HT1080 (cell line): ENCODE measurements around the gene FYCO1. TPM values are rescaled to one million over a fixed set of nuclear protein-coding genes. Genes with fewer than 3 reads are reported as not detected.
"Not testable (repeated sequence)": the region's sequence is repeated elsewhere in the genome, so short reads cannot be mapped to it uniquely, and the experiment has no call there.

ENCODE experiments used
- DNase-seq: peaks from one replicate; pipeline ENCODE4 v3.0.0-alpha.2; 2015; ENCODE audit warnings: low read depth
- total RNA-seq: library from RNA; depleted of rRNA; stranded (reverse); fragments of >200 nt; shearing (Covaris generic); gene quantifications from 2 replicates; pipeline ENCODE4 v1.2.3, GENCODE V29; 2014

The FYCO1 gene
- total RNA-seq, 1 experiment from 2014 or later = 10.3 TPM

DNA sequence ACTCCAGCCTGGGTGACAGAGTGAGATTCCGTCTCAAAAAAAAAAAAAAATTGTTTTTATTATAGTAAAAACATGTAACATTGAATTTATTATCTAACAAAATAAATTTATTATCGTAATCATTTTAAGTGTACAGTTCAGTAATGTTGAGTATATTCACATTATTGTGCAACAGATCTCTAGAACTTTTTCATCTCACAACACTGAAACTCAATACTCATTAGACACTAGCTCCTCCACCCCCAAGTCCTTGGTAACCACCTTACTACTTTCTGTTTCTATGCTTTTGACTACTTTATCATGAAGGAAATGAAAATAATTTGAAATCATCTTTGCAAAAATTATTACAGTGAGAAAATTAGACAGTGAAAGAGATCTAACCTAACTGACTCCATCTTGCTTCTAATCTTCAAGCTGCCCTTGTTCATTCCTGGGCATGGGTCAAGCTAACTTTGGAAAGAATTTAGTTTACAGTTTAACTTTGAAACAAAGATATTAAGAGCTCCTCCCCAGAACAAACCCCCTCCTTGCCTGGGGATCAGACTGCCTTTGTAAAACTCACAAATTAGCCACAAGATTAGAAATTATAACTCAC, 15.0 kb upstream of the FYCO1 start:
- no peak for DNase-seq

DNA sequence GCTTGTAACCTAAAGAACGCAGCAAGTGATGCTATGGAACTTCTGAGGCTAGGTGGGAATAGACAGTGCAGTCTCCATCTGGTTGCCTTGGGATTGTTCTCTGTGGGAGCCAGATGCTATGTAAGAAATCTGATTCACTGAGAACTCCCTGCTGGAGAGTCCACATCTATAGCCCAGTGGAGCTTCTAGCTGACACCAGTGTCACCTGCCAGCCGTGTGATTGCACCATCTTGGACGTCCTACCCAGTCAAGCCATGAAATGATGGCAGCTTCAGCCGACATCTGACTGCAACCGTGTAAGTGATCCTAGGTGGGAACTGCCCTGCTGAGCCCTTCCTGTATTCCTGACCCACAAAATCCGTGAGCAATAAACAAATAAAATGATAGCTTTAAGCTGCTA, 12.4 kb upstream of the FYCO1 start:
- DNase-seq = no peak

DNA sequence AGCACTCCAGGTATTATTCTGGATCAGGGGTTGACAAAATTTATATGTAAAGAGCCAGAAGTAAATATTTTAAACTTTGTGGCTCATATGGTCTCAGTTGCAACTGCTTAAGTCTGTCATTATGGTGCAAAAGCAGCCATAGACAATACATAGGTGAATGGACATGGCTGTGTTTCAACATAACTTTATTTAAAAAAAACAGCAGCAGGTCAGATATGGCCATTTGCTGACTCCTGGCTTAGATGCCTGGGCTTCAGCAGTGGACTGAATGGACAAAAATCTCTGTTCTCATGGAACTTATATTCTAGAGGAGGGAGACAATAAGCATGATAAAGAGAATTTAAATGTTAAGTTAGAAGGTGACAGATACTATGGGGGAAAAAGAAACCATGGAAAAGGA, 11.7 kb upstream of the FYCO1 start:
- no peak for DNase-seq

DNA sequence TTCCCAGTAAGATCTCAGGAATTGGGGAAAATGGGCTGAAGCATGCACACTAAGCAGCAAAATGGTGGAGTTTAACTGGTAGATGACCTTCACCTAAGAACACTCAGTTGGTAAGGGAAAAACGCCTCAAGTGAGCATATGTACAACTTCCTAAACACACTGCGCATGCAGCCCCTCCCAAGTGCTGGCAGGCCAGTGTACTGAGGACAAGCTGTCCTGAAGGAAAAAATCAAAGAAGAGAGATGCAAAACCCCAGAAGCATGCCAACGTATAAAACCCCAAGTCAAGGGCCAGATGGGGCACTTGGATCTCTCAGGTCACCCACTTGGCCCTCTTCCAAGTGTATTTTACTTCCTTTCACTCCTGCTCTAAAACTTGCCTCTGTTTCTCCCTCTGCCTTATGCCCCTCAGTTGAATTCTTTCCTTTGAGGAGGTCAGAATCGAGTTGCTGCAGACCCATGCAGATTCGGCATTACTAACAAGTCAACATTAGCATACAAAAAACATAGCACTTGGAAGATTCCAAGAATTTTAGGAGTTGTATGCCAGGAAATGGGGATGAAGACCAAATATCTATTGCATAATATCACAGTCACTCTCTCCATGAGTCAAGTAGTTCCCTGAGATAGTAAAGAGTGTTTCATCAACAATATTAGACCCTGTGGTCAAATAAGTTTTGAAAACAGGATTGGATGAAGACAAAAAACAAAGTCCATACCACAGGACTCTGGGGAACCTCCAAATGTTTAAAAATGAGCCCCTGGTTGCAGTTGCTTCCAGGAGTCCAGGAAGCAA, 10.8 kb upstream of the FYCO1 start:
- DNase-seq = peak; percentile 52

DNA sequence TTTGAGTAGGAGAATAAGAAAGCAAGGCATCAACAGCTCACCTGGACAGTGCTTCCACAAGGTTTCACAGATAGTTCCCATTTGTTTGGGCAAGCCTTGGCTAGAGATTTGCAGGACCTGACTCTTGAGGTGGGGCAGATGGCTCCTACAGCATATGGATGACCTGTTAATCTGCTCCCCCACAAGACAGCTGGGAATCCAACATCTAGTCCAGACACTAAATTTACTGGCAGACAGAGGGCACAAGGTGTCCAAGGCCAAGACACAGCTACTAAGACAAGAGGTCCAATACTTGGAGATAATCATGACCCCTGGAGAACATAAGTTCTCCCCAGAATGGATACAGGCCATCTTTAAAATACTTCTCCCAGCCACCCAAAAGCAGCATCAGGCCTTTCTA, 8.1 kb upstream of the FYCO1 start:
- not testable (repeated sequence) for DNase-seq

DNA sequence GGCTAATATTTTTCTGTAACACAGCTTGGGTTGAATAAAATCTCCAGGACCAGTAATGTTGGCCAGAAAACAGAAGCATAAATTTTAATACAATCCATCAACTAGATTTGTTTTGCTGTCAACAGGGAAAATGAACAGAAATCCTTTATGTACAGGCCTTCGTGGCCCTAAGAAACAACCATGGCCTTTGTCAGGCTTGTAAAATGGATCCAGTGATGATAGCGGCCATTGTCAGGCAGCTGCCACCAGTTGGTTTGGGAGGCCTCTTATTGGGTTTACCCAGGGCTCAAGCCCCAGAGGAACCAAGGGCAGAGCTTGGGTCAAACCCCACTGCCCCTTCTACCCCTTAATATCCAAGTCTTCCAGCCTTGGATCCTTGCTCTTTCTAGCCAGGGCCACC, 5.6 kb upstream of the FYCO1 start:
- no peak for DNase-seq

DNA sequence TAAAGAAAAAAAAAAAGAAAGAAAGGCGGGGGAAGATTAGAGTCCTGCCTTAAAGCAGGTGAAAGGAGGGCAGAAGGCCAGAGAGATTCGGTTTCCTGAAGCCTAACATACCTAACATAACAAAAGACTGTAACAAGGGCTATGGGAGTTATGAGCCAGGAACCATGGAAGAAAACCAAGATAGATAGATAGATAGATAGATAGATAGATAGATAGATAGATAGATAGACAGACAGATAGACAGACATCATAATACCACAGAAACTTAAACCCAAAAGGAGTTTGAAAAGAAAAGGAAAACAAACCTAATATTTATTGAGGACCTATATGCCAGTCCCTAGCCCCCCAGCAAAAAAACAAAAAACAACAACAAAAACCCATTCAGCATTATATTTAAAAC, 2.3 kb upstream of the FYCO1 start:
- DNase-seq = no peak

DNA sequence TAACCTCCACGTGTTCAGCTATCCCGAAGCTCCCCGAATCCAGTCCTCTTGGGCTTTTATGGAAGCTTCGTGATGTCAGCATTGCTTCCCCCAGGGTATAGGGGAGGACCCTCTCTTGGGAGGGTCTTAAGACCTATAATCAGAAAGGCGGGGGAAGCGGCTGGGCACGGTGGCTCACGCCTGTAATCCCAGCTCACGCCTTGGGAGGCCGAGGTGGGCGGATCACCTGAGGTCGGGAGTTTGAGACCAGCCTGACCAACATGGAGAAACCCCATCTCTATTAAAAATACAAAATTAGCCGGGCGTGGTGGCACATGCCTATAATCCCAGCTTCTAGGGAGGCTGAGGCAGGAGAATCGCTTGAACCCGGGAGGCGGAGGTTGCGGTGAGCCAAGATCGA, 1.9 kb upstream of the FYCO1 start:
- DNase-seq = not testable (repeated sequence)

DNA sequence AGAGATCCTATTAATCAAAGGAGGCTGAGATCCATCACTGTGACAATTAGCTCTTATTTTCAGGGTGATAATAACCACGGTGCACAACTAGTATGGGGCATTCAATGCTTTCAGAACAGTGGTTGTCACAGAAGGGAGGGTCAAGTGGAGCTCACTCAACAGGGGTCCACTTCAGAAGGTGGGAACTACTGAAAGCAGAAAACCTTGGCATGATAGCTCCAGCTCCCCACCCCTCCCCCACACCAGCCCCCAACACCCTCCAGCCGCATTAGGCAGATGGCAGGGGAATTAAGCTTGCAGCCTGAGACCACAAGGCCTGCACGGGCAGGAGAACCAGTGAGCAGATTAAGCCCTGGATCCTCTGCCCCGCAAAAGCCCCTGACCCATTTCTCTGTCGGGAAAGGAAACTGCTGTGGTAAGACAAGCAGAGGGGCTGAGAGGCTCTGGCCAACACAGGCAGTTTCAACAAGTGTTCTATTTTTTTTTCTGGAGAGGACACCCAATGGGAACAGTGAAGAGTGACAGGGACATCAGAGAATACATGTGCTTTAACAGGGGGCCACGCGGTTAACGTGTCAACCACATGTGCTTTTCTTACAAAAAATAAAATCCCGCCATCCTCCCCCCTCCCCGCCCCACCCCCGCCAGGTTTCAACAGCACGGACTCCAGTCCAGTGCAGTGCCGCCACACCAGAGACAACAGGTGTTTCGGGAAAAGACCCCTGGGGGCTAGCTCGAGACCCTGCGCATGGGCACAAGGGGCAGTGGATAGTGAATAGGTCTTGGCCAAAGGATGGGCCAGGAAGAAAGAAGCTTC, 997 bp downstream of the FYCO1 start:
- DNase-seq = no peak

DNA sequence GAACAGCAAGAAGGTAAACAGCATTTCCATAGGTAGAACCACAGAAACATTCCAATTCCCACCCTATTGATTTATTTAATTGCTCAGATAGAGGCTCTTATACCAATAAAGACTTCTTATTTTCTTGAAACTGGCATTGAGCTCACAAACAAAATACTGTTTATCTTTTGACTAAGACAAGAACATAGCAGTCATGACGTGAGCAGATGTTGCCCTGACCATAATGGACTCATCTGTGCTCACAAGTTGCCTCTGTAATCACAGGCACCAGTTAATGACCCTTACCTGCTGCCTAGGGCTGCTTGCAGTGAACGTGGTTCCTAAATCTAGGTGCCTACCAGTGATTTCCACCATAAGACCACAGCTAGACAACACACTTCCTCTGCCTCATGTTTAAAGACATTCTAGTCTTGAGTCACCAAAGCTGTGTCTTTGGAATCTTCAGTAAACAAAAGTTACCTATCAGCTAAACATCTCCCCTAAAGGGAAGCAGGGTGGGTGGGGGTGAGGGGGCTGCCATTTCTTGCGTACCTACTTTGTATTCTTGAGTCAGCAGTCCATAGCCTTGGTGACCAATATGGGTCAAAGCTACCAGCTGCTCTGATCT, 2.1 kb downstream of the FYCO1 start:
- DNase-seq = no peak

DNA sequence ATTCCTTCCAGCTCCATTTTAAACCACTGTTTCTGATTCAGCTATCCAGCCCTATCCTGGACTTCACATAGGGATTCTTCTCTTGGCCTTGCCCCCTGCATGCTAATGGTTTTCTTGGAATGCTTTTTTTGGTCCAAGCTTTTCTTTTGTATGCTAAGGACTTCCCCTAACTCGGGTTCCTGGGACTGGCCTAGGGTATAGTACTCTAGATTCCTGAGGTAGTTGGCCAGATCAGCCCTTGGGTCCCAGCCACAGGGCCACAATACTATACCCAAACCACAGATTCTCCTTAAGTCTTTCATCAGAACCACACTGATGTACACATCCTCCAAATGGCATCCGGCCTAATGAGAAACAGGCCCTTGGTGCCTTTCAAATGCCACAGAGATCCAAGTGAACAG, 2.8 kb downstream of the FYCO1 start:
- peak; percentile 54 for DNase-seq

DNA sequence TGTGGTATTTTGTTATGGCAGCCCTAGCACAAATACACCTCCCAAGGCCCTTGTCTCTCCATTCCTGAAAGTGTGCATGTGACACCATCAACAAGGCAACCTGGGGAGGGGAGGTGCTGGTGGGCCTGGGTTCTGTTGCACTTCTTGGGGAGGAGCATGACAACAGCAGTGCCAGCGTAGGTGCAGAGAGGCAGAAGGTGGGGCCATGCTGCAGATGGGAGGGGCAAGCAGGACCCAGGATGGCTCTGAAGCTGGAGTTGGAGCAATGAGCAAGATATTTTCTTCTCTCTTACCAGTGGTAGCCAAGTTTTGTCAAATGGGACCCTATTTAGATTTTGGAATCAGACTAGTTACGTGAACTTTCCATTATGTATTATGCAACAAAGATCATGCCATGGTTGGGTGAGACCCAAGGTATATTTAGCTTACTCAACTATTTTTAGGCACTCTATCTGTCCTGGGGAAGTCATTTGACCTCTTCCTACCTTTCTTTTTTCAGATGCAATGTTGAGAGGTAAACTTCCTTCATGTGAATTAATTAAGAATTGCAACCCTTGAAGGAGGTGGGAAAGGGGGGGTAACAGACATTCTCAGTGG, 3.4 kb downstream of the FYCO1 start:
- no peak for DNase-seq

DNA sequence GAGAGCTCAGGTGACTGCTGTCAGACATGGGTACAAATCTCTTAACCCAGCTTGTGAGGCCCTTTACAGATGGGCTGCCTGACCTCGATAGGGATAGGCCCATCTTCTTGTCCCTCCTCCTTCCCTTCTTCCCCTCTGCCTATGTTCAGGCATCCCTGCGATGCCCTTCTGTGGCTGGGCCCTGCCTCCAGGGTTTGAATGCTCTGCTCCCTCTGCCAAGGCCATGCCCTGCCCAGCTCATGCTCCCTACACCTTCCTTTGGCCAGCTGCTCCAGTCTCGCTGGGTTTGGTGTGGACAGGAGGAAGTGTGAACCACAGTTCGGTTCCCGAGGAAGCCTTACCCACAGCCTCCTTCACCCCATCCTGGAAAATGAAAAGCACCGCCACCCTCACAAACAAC, 4.3 kb downstream of the FYCO1 start:
- no peak for DNase-seq

DNA sequence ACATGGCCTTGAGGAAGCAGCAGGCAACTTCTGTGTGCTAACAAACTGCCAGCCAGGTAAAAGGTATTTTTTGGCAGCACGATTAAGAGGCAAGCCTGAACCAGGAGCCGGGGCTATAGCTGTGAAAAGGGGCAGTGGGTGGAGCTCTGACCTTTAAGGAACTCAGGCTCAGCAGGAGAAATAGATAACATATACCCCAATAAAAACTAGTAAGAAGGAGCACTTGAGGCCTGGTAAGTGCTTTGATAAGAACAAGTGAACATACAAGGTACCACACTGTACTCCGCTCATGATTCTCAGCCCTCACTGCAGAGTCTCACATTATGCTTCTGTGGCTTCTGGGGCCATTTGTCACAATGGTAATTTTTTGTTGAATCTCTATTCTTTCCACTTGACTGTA, 5.4 kb downstream of the FYCO1 start:
- no peak for DNase-seq

DNA sequence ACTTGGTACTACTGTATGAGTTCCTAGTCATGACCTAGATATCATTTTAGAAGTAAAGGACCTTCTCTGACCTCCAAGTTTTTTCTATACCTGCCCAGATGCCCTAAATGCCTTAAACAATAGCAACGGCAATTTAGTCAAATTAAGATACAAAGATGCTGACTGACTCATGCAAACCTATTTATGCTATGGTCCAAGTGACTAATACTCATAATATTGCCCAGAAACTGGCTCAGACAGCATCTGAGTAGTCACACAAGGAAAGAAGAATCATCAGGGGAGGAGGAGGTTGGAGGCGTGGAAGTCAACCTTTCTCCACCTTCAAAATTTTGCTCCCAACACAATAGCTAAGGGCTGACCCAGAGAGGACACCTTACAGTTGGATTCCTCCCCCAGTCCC, 6.8 kb downstream of the FYCO1 start:
- DNase-seq = peak; percentile 86

DNA sequence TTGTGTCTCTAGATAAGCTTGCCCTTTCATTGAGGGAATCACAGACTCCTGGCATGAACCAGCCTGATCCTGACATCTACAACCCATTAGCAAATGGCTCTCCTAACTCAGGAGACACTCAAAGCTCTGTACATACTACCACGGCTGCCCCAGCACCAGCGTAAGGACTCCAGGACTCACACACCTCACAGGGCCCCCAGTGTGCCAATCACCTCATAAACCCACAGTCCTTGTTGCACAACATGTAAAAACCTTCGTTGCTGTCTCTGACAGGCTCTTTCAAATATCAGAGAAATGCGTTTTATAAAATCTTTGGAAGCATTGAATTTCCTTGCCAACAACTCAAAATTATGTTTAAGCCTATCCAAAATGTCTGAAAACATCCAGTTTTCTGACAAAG, 7.3 kb downstream of the FYCO1 start:
- no peak for DNase-seq

DNA sequence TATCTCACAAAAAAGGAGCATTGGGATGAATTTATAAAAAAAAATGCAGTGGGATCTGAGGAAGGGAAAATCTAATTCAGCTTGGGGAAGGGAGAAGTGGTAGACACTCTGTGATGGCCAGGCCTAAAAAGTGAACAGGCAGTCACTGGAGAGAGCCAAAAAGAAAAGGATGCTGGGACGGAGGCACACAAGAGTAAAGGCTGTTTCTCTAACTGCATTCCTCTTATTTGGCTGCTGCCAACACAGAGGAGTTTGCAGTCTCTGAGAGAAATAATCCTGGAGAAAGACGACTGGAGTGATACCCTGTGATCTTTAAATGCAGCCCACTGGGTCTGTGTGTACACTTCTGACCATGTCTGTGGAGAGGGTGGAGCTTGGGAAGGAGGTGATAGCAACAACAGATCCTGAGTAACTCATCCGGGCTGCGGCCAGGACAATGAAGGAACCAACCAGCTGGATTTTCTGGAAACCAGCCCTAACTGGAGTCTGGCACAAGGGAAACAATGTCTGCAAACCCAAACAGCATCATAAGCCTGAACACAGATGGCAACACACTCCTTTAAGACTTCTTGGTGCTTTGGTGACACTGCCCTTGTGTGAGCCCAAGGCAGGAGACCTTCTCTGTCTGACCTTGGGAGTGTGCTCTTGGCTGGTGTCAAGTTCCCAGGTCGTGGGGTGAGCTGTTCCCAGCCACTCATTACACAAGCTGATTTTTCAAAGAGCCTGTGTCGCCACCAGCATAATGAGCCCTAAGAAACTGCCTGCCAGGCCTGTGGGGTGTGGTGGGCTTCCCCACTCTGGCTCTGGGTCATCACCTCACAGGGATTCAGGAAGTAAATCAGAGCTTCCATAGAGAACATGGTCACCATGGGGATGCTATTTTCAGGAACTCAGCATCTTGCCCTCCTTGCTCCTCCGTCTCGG, 8.0 kb downstream of the FYCO1 start:
- DNase-seq = peak; percentile 52

DNA sequence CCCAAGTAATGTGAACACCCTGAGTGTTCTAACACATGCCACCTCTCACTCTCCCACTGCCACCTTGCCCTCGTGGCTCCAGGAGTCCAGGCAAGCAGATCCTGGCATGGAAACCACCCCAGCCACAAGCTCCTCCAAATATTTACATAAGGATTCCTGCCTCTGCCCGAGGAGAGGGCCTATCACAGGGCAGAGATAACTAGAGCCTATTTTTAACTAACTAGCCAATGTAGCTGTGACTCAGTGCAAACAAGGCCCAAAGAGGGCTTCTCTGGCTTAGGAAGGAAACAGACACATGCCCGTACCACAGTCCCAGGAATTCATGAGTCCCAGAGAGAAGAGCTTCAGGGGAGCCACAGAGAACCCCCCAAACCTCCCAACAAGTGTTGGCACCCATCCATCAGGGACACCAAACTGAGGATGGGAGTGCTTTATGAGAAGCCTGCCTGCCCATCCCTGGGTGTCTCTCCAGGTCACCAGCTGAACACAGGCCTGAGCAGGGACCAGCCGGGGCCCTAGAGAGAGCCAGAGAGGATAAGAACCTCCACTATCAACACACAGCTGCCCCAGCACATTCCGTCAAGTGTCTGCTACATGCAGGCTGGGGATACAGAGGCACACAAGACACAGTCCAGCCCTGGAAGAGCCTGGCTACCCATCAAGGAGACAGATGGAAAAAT, 9.2 kb downstream of the FYCO1 start:
- DNase-seq = peak; percentile 90

DNA sequence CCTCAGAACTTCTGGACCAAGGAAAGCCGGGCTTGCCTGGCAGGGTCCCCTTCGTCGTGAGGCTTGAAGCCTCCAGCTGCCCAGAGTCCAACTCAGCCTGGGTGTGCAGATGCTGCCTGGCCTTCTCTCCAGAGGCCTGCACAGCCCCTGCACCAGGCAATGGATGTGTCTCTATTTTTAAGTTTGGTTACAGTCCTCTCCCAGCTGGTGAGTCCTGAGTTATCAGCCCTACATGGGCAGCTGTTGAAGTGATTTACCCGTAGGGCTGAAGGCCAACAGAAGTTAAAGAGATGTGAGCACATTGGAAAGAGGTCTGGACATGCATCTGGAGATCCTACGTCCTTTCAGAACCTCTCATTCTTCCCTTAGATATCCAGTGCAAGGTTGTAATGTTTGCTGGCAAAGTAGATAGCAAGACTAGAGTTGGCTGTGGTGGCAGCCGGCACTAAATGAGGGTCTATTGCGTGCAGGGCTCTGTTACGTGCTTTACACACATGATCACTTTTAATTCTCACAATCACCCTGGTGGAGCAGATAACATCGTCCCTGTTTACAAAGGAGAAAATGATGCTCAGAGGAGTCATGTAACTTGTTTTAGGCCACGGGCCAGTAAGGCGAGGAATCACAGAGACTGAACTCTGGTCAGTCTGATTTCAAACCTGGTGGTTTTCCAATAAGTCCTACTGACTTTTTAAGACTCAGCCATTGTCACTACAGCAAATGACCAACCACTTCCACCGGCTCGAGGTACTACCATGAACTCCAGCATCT, 9.9 kb downstream of the FYCO1 start:
- no peak for DNase-seq
